CD4-positive, alpha-beta T cell (primary cell): Measurements from ENCODE around the gene GRK5. TPM values are rescaled to one million over a fixed set of nuclear protein-coding genes. Genes with fewer than 3 reads are reported as not detected.

Source experiments
- ATAC-seq: fragments of 200-7000 bp; cut with Tn5 transposase; one replicate; pipeline ENCODE4 v1.10.0; 2022; ENCODE audit warnings: mild to moderate bottlenecking; ENCODE audit not compliant: poor library complexity
- CTCF ChIA-PET: fragments of 350-600 bp; sonication (Branson Sonifier 250); formaldehyde crosslinking; loops from one replicate; lab custom pipeline; 2021; ENCODE audit warnings: antibody characterized with exemption, inconsistent platforms; lab: Charles Lee
- POLR2A ChIA-PET: fragments of 350-600 bp; sonication (Branson Sonifier 250); formaldehyde crosslinking; loops from one replicate; lab custom pipeline; 2021; ENCODE audit warnings: antibody characterized with exemption, inconsistent platforms; lab: Charles Lee
- DNase-seq, 14 experiments: peaks; one replicate each; pipeline ENCODE4 v3.0.0-alpha.2; 2013 to 2020; ENCODE audit warnings: mixed read lengths in 2 of 14
- H3K27ac ChIP-seq, 2 donors: one replicate each; pipeline versions ENCODE4 v1.5.1 to v1.7.0; 2013; ENCODE audit warnings: low read length in 2 of 2, low read depth in 1 of 2, mild to moderate bottlenecking in 1 of 2
- H3K27me3 ChIP-seq, 2 experiments: 1 replicate in 1 of 2; 2 replicates in 1 of 2; pipeline versions ENCODE4 v1.6.1 to v1.7.0; 2013; ENCODE audit warnings: low read length in 2 of 2, control low read depth in 1 of 2, mild to moderate bottlenecking in 1 of 2, moderate library complexity in 1 of 2; ENCODE audit not compliant: insufficient read depth in 2 of 2, control insufficient read depth in 1 of 2
- H3K36me3 ChIP-seq: one replicate; pipeline ENCODE4 v1.6.1; 2013; ENCODE audit warnings: low read length, control low read depth; ENCODE audit not compliant: insufficient read depth
- H3K4me1 ChIP-seq: one replicate; pipeline ENCODE4 v1.6.1; 2013; ENCODE audit warnings: low read length, control low read depth; ENCODE audit not compliant: insufficient read depth
- H3K4me3 ChIP-seq: one replicate; pipeline ENCODE4 v1.5.1; 2013; ENCODE audit warnings: mild to moderate bottlenecking, low read length, moderate library complexity
- H3K9me3 ChIP-seq, 2 experiments: 1 replicate in 1 of 2; 2 replicates in 1 of 2; pipeline versions ENCODE4 v1.6.1 to v1.7.0; 2013; ENCODE audit warnings: low read length in 2 of 2, mild to moderate bottlenecking in 2 of 2, control low read depth in 1 of 2, moderate library complexity in 1 of 2; ENCODE audit not compliant: control insufficient read depth in 1 of 2, insufficient read depth in 1 of 2
- H3K27ac Mint-ChIP-seq: one replicate; pipeline ENCODE4 v1.8.0; 2020; ENCODE audit warnings: mixed read lengths
- H3K27me3 Mint-ChIP-seq: one replicate; pipeline ENCODE4 v1.8.0; 2021; ENCODE audit warnings: mixed read lengths
- H3K36me3 Mint-ChIP-seq: one replicate; pipeline ENCODE4 v1.8.0; 2021; ENCODE audit warnings: low read depth, mixed read lengths
- H3K4me1 Mint-ChIP-seq: one replicate; pipeline ENCODE4 v1.8.0; 2021; ENCODE audit warnings: low read depth, mixed read lengths
- H3K4me3 Mint-ChIP-seq: one replicate; pipeline ENCODE4 v1.8.0; 2020; ENCODE audit warnings: mild to moderate bottlenecking, mixed read lengths
- H3K9me3 Mint-ChIP-seq: one replicate; pipeline ENCODE4 v1.8.0; 2020; ENCODE audit warnings: mixed read lengths
- intact Hi-C, 2 experiments: fragments of 100-400 bp; cut with DNase I in 1 of 2; cut with micrococcal nuclease in 1 of 2; formaldehyde crosslinking; loops; one replicate each; pipeline versions ENCODE4 v1.15.1 to v1.9.0; 2023 to 2025; cut with DNase I, micrococcal nuclease
- total RNA-seq, 174 experiments: library from RNA in 2 of 174; stranded (reverse) in 2 of 174; gene quantifications; one replicate each; pipeline ENCODE4 v1.2.3 and lab custom pipeline; 2021 to 2026
- TF ChIP-seq, protein P1 (sequence below): fragments of 200-600 bp; IDR thresholded peaks from one replicate; pipeline ENCODE4 v1.8.0; 2022; ENCODE audit warnings: antibody characterized with exemption, mild to moderate bottlenecking

GRK5 gene
- total RNA-seq, 2 experiments from 2014 or later = 19.2 to 20.8 TPM

- peaks cover 6% of the 10 kb centered on the region for H3K4me1 ChIP-seq
- Mint-ChIP-seq H3K9me3 (no peaks in the 10 kb centered on the region), H3K4me3 (no peak overlapping the region), H3K27me3 (no peaks in the 10 kb centered on the region), H3K36me3 (peaks cover 15% of the 10 kb centered on the region), H3K4me1 (peaks cover 7% of the 10 kb centered on the region), H3K27ac (peak overlapping the region; percentile 19)
- no peaks in the 10 kb centered on the region for H3K9me3 ChIP-seq
- ChIA-PET POLR2A (interaction anchor here (1.4 kb wide), 1 partner anchor 8 kb away, joined by 3 read pairs; no protein-coding TSS in a partner anchor), CTCF (no interaction called here)
- no peak for ATAC-seq
- H3K27me3 ChIP-seq = no peaks in the 10 kb centered on the region
- TF ChIP-seq, protein P1, sequence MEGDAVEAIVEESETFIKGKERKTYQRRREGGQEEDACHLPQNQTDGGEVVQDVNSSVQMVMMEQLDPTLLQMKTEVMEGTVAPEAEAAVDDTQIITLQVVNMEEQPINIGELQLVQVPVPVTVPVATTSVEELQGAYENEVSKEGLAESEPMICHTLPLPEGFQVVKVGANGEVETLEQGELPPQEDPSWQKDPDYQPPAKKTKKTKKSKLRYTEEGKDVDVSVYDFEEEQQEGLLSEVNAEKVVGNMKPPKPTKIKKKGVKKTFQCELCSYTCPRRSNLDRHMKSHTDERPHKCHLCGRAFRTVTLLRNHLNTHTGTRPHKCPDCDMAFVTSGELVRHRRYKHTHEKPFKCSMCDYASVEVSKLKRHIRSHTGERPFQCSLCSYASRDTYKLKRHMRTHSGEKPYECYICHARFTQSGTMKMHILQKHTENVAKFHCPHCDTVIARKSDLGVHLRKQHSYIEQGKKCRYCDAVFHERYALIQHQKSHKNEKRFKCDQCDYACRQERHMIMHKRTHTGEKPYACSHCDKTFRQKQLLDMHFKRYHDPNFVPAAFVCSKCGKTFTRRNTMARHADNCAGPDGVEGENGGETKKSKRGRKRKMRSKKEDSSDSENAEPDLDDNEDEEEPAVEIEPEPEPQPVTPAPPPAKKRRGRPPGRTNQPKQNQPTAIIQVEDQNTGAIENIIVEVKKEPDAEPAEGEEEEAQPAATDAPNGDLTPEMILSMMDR = no peak
- no peak overlapping the region for H3K4me3 ChIP-seq
- no peak overlapping the region for H3K27ac ChIP-seq
- no peak for DNase-seq
- H3K36me3 ChIP-seq = peaks cover 7% of the 10 kb centered on the region
- intact Hi-C loops = no loop called here
Observed at GRCh38 chr10:119393421-119393820, 186.1 kb downstream of the GRK5 start.

GRCh38 chr10:119393845-119394244 lies 186.5 kb downstream of the GRK5 start:
- CTCF ChIA-PET = no interaction called here
- peaks cover 7% of the 10 kb centered on the region for H3K4me1 Mint-ChIP-seq

GRCh38 chr10:119394657-119395279 lies 187.4 kb downstream of the GRK5 start:
- Mint-ChIP-seq H3K36me3 (peaks cover 25% of the 10 kb centered on the region), H3K27me3 (no peaks in the 10 kb centered on the region), H3K4me3 (no peak overlapping the region), H3K4me1 (peaks cover 7% of the 10 kb centered on the region), H3K9me3 (no peaks in the 10 kb centered on the region), H3K27ac (no peak overlapping the region)
- H3K4me3 ChIP-seq = no peak overlapping the region
- H3K9me3 ChIP-seq = no peaks in the 10 kb centered on the region
- TF ChIP-seq, protein P1 = no peak
- no peak overlapping the region for H3K27ac ChIP-seq
- peaks cover 16% of the 10 kb centered on the region for H3K36me3 ChIP-seq
- intact Hi-C loops = no loop called here
- peaks cover 6% of the 10 kb centered on the region for H3K4me1 ChIP-seq
- CTCF ChIA-PET = no interaction called here
- no peak for DNase-seq
- POLR2A ChIA-PET = no interaction called here
- H3K27me3 ChIP-seq = no peaks in the 10 kb centered on the region
- ATAC-seq = no peak

More at GRCh38 chr10:119393845-119394244, 186.5 kb downstream of the GRK5 start:
- DNase-seq (no peak), ATAC-seq (no peak)
- Histone ChIP-seq H3K36me3 (peaks cover 8% of the 10 kb centered on the region), H3K27ac (no peak overlapping the region), H3K4me3 (no peak overlapping the region), H3K27me3 (no peaks in the 10 kb centered on the region), H3K9me3 (no peaks in the 10 kb centered on the region), H3K4me1 (peaks cover 6% of the 10 kb centered on the region)
- Mint-ChIP-seq H3K36me3 (peaks cover 17% of the 10 kb centered on the region), H3K27me3 (no peaks in the 10 kb centered on the region), H3K9me3 (no peaks in the 10 kb centered on the region), H3K27ac (peak overlapping the region; percentile 19), H3K4me3 (no peak overlapping the region)
- TF ChIP-seq, protein P1 = no peak
- POLR2A ChIA-PET = no interaction called here
- intact Hi-C loops = no loop called here
